ENCODE measurements around the gene MOSMO.

DNA sequence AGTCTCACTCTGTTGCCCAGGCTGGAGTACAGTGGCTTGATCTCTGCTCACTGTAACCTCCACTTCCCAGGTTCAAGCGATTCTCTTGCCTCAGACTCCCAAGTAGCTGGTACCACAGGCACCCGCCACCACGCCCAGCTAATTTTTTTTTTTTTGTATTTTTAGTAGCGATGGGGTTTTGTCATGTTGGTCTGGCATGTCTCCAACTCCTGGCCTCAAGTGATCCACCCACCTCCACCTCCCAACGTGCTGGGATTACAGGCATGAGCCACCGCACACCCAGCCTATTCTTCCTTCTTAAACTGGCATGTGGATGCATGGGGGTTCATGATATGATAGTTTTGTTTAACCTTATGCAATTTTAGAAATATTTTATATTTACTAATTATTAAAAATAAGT lies 45.1 kb downstream of the MOSMO start:
- TF ChIP-seq, protein P1, sequence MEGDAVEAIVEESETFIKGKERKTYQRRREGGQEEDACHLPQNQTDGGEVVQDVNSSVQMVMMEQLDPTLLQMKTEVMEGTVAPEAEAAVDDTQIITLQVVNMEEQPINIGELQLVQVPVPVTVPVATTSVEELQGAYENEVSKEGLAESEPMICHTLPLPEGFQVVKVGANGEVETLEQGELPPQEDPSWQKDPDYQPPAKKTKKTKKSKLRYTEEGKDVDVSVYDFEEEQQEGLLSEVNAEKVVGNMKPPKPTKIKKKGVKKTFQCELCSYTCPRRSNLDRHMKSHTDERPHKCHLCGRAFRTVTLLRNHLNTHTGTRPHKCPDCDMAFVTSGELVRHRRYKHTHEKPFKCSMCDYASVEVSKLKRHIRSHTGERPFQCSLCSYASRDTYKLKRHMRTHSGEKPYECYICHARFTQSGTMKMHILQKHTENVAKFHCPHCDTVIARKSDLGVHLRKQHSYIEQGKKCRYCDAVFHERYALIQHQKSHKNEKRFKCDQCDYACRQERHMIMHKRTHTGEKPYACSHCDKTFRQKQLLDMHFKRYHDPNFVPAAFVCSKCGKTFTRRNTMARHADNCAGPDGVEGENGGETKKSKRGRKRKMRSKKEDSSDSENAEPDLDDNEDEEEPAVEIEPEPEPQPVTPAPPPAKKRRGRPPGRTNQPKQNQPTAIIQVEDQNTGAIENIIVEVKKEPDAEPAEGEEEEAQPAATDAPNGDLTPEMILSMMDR (IDR thresholded peaks at IDR 0.05) = no peak
- TF ChIP-seq POLR2A (IDR thresholded peaks at IDR 0.05) (no peak), POLR2AphosphoS5 (IDR thresholded peaks at IDR 0.05) (no peak), EP300 (IDR thresholded peaks at IDR 0.05) (no peak)
